ENCODE results near the gene PARVB.

The PARVB gene

GRCh38 chr22:44163536-44163935 is 139.4 kb downstream of the PARVB start:
- no peak for DNase-seq (ENCODE audit: low spot score)

- DNase-seq (ENCODE audit: low spot score) = no peak
Observed at GRCh38 chr22:44164031-44164430, 139.9 kb downstream of the PARVB start.

- DNase-seq (ENCODE audit: low spot score) = no peak
Observed at GRCh38 chr22:44165286-44165874, 141.3 kb downstream of the PARVB start.

GRCh38 chr22:44166498-44167276 is 142.6 kb downstream of the PARVB start:
- no peak for DNase-seq (ENCODE audit: low spot score)

- DNase-seq (ENCODE audit: low spot score) = no peak
Observed at GRCh38 chr22:44167501-44167900, 143.4 kb downstream of the PARVB start.

GRCh38 chr22:44168206-44168605 is 144.1 kb downstream of the PARVB start:
- no peak for DNase-seq (ENCODE audit: low spot score)

GRCh38 chr22:44170470-44170869 is 146.4 kb downstream of the PARVB start:
- DNase-seq (ENCODE audit: low spot score) = no peak

GRCh38 chr22:44171561-44171960 is 147.5 kb downstream of the PARVB start:
- DNase-seq (ENCODE audit: low spot score) = no peak

- no peak for DNase-seq (ENCODE audit: low spot score)
Observed at GRCh38 chr22:44172370-44173108, 148.4 kb downstream of the PARVB start.

- DNase-seq (ENCODE audit: low spot score) = no peak
Observed at GRCh38 chr22:44173154-44173553, 149.1 kb downstream of the PARVB start.

GRCh38 chr22:44175676-44176075 is 151.6 kb downstream of the PARVB start:
- DNase-seq (ENCODE audit: low spot score) = no peak

GRCh38 chr22:44179196-44179988 is 155.3 kb downstream of the PARVB start:
- DNase-seq (ENCODE audit: low spot score) = no peak

GRCh38 chr22:44179989-44180705 is 156.0 kb downstream of the PARVB start:
- no peak for DNase-seq (ENCODE audit: low spot score)

GRCh38 chr22:44180706-44181032 is 156.6 kb downstream of the PARVB start, which contains the start of gene PARVG:
Gene PARVG, plus strand, starts transcription at chr22:44180925. Its CDS starts 2,405 bp downstream, at chr22:44183330.
- no peak for DNase-seq (ENCODE audit: low spot score)

- no peak for DNase-seq (ENCODE audit: low spot score)
Observed at GRCh38 chr22:44181033-44181911, 157.2 kb downstream of the PARVB start.

GRCh38 chr22:44181912-44182587 is 157.9 kb downstream of the PARVB start:
- DNase-seq (ENCODE audit: low spot score) = no peak

- no peak for DNase-seq (ENCODE audit: low spot score)
Observed at GRCh38 chr22:44182588-44183286, 158.6 kb downstream of the PARVB start.

- no peak for DNase-seq (ENCODE audit: low spot score)
Observed at GRCh38 chr22:44183287-44183588, 159.1 kb downstream of the PARVB start.

GRCh38 chr22:44184006-44184405 is 159.9 kb downstream of the PARVB start:
- DNase-seq (ENCODE audit: low spot score) = no peak

Measured in GM03348 (cell line).